HepG2 (cell line): ENCODE data around the gene COA1. TPM values are rescaled to one million over a fixed set of nuclear protein-coding genes. Genes with fewer than 3 reads are reported as not detected.

Experiments used
- ASH2L ChIP-seq: fragments of 300-600, 200-600 bp; sonication (generic); IDR thresholded peaks from 2 replicates; pipeline ENCODE4 v1.7.0; 2017; ENCODE audit warnings: low read depth, mild to moderate bottlenecking, moderate library complexity, mixed read lengths, low read length; ENCODE audit not compliant: insufficient read length
- ATF7 ChIP-seq, 2 experiments: fragments of 450-650 bp in 1 of 2; sonication (generic) in 1 of 2; formaldehyde crosslinking in 1 of 2; IDR thresholded peaks; 2 replicates each; pipeline versions ENCODE4 v1.4.0 to v1.6.1; 2016 to 2020; ENCODE audit warnings: antibody characterized with exemption in 1 of 2, mild to moderate bottlenecking in 1 of 2, missing genetic modification reagents in 1 of 2
- BHLHE40 ChIP-seq: IDR thresholded peaks from 2 replicates; pipeline ENCODE4 v1.6.1; 2011; ENCODE audit warnings: low read length, improper control_type of control experiment
- CEBPG ChIP-seq: IDR thresholded peaks from 2 replicates; pipeline ENCODE4 v1.6.1; 2016
- EZH2 ChIP-seq: conservative IDR thresholded peaks from 2 replicates; pipeline ENCODE4 v1.6.1; 2012; ENCODE audit warnings: mild to moderate bottlenecking, low read depth, low read length, moderate library complexity
- FOSL2 ChIP-seq: sonication (generic); formaldehyde crosslinking; IDR thresholded peaks from 2 replicates; pipeline ENCODE4 v1.4.0; 2020; ENCODE audit warnings: missing genetic modification reagents
- SAP130 ChIP-seq: IDR thresholded peaks from 2 replicates; pipeline ENCODE4 v1.6.1; 2016; ENCODE audit warnings: low read depth
- SIN3A ChIP-seq: IDR thresholded peaks from 2 replicates; pipeline ENCODE4 v1.6.1; 2011; ENCODE audit warnings: low read depth, mild to moderate bottlenecking, control low read depth, low read length, borderline replicate concordance
- SNAI1 ChIP-seq: sonication (generic); formaldehyde crosslinking; IDR thresholded peaks from 2 replicates; pipeline ENCODE4 v1.5.0; 2020; ENCODE audit warnings: mild to moderate bottlenecking, missing genetic modification reagents, borderline replicate concordance
- TEAD3 ChIP-seq: optimal IDR thresholded peaks from 2 replicates; pipeline ENCODE3; 2016; ENCODE audit warnings: borderline replicate concordance
- ZMYM4 ChIP-seq: sonication (generic); formaldehyde crosslinking; IDR thresholded peaks from 2 replicates; pipeline ENCODE4 v1.8.1; 2023; ENCODE audit warnings: mild to moderate bottlenecking, missing genetic modification reagents
- ZNF644 ChIP-seq: IDR thresholded peaks from 2 replicates; pipeline ENCODE4 v1.6.1; 2016; ENCODE audit warnings: low read depth
- ZNF883 ChIP-seq: sonication (generic); formaldehyde crosslinking; IDR thresholded peaks from 2 replicates; pipeline ENCODE4 v1.5.1; 2020; ENCODE audit warnings: mild to moderate bottlenecking, missing genetic modification reagents; ENCODE audit errors: not compliant biosample characterization
- polyA plus RNA-seq, 8 experiments: library from polyadenylated mRNA; depleted of rRNA in 3 of 8; stranded (reverse) in 7 of 8; unstranded in 1 of 8; fragments of >200 nt; fragmentation: Illumina TruSeq in 4 of 8; extraction: Trizol in 4 of 8; gene quantifications; 2 replicates each; pipeline versions ENCODE4 v1.2.1 to v1.2.3, GENCODE V29; 2011 to 2016; ENCODE audit warnings: low read depth in 4 of 8, missing spikeins in 1 of 8, mixed read lengths in 1 of 8; ENCODE audit not compliant: insufficient read depth in 1 of 8
- total RNA-seq, 5 experiments: library from RNA; depleted of rRNA; stranded (reverse); fragments of >200 nt; fragmentation: Illumina TruSeq; extraction: Trizol; gene quantifications; 2 replicates each; pipeline ENCODE4 v1.2.3, GENCODE V29; 2016; ENCODE audit warnings: low read depth in 1 of 5
- TF ChIP-seq, protein P1 (sequence below): IDR thresholded peaks from 2 replicates; pipeline ENCODE4 v1.6.1; 2012; ENCODE audit warnings: low read length, improper control_type of control experiment
- TF ChIP-seq, protein P2 (sequence below): sonication (generic); formaldehyde crosslinking; IDR thresholded peaks from 2 replicates; pipeline ENCODE4 v1.4.0; 2020; ENCODE audit warnings: missing genetic modification reagents
- TF ChIP-seq, protein P3 (sequence below): IDR thresholded peaks from 2 replicates; pipeline ENCODE4 v1.4.0; 2020; ENCODE audit warnings: mild to moderate bottlenecking, missing genetic modification reagents
- TF ChIP-seq, protein P4 (sequence below): IDR thresholded peaks from 2 replicates; pipeline ENCODE4 v1.6.1; 2018; ENCODE audit warnings: missing genetic modification reagents, mild to moderate bottlenecking, missing compliant biosample characterization
- TF ChIP-seq, protein P5 (sequence below): sonication (generic); formaldehyde crosslinking; IDR thresholded peaks from 2 replicates; pipeline ENCODE4 v1.4.0; 2020; ENCODE audit warnings: mild to moderate bottlenecking, low read depth, missing genetic modification reagents

The COA1 gene
- total and polyA plus RNA-seq, 2 of the 13 experiments (the other 11 are each of a cell fraction or from before 2014, with no cell fraction given), result 33.2 to 65.7 TPM

DNA sequence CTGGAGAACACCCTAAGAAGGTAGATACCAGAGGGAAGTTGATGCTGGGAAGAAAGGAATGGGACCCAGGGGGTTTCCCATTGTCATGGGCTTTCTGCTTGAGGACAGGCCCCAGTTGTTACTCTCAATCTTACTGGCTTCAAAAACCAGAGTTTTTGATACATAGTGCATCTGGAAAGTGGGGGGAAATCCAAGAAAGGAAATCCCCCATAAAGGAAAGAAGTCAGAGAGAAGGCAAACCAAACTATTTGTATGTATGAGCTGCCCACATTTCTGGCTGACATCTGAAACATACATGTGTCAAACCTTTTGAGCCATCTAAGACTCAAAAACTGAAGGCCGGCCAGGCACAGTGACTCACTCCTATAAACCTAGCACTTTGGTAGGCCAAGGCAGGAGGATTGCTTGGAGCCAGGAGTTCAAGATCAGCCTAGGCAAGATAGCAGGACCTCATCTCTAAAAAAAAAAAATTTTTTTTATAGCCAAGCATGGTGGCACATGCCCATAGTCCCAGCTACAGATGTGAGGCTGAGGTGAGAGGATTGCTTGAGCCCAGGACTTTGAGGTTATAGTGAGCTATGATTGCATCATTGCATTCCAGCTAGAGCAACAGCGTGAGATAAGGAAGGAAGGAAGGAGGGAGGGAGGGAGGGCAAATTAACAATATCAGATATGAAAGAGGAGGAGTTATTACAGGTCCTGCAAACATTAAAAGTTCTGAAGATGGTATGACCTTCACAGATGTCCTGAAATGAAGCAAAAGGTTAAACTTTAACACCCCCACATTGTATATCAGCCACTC lies 6.7 kb upstream of the COA1 start (continued):
- TF ChIP-seq, protein P1, sequence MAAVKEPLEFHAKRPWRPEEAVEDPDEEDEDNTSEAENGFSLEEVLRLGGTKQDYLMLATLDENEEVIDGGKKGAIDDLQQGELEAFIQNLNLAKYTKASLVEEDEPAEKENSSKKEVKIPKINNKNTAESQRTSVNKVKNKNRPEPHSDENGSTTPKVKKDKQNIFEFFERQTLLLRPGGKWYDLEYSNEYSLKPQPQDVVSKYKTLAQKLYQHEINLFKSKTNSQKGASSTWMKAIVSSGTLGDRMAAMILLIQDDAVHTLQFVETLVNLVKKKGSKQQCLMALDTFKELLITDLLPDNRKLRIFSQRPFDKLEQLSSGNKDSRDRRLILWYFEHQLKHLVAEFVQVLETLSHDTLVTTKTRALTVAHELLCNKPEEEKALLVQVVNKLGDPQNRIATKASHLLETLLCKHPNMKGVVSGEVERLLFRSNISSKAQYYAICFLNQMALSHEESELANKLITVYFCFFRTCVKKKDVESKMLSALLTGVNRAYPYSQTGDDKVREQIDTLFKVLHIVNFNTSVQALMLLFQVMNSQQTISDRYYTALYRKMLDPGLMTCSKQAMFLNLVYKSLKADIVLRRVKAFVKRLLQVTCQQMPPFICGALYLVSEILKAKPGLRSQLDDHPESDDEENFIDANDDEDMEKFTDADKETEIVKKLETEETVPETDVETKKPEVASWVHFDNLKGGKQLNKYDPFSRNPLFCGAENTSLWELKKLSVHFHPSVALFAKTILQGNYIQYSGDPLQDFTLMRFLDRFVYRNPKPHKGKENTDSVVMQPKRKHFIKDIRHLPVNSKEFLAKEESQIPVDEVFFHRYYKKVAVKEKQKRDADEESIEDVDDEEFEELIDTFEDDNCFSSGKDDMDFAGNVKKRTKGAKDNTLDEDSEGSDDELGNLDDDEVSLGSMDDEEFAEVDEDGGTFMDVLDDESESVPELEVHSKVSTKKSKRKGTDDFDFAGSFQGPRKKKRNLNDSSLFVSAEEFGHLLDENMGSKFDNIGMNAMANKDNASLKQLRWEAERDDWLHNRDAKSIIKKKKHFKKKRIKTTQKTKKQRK, result no peak
- TF ChIP-seq, protein P2, sequence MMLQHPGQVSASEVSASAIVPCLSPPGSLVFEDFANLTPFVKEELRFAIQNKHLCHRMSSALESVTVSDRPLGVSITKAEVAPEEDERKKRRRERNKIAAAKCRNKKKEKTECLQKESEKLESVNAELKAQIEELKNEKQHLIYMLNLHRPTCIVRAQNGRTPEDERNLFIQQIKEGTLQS, result peak; percentile 81
- TF ChIP-seq ZMYM4 (CRISPR knock-in tag) (peak; percentile 31; the same call in 1 of the 2 replicates), ZNF644 (peak; percentile 47), TEAD3 (peak; percentile 91), BHLHE40 (no peak), ASH2L (no peak), ATF7 (IDR thresholded peaks at IDR 0.05) (peak; percentile 43; the same call in 1 of the 2 replicates), ATF7 (CRISPR knock-in tag; IDR thresholded peaks at IDR 0.05) (no peak), ZNF883 (CRISPR knock-in tag) (no peak), SIN3A (no peak), SAP130 (peak; percentile 18; the same call in 1 of the 2 replicates), EZH2 (no peak), SNAI1 (no peak), FOSL2 (peak; percentile 23; the same call in 1 of the 2 replicates), CEBPG (CRISPR knock-in tag) (peak; percentile 93)
- TF ChIP-seq, protein P3, sequence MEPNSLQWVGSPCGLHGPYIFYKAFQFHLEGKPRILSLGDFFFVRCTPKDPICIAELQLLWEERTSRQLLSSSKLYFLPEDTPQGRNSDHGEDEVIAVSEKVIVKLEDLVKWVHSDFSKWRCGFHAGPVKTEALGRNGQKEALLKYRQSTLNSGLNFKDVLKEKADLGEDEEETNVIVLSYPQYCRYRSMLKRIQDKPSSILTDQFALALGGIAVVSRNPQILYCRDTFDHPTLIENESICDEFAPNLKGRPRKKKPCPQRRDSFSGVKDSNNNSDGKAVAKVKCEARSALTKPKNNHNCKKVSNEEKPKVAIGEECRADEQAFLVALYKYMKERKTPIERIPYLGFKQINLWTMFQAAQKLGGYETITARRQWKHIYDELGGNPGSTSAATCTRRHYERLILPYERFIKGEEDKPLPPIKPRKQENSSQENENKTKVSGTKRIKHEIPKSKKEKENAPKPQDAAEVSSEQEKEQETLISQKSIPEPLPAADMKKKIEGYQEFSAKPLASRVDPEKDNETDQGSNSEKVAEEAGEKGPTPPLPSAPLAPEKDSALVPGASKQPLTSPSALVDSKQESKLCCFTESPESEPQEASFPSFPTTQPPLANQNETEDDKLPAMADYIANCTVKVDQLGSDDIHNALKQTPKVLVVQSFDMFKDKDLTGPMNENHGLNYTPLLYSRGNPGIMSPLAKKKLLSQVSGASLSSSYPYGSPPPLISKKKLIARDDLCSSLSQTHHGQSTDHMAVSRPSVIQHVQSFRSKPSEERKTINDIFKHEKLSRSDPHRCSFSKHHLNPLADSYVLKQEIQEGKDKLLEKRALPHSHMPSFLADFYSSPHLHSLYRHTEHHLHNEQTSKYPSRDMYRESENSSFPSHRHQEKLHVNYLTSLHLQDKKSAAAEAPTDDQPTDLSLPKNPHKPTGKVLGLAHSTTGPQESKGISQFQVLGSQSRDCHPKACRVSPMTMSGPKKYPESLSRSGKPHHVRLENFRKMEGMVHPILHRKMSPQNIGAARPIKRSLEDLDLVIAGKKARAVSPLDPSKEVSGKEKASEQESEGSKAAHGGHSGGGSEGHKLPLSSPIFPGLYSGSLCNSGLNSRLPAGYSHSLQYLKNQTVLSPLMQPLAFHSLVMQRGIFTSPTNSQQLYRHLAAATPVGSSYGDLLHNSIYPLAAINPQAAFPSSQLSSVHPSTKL (CRISPR knock-in tag), result peak; percentile 22; the same call in 1 of the 2 replicates
- TF ChIP-seq, protein P4, sequence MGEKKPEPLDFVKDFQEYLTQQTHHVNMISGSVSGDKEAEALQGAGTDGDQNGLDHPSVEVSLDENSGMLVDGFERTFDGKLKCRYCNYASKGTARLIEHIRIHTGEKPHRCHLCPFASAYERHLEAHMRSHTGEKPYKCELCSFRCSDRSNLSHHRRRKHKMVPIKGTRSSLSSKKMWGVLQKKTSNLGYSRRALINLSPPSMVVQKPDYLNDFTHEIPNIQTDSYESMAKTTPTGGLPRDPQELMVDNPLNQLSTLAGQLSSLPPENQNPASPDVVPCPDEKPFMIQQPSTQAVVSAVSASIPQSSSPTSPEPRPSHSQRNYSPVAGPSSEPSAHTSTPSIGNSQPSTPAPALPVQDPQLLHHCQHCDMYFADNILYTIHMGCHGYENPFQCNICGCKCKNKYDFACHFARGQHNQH (CRISPR knock-in tag), result peak; percentile 26; the same call in 1 of the 2 replicates
- TF ChIP-seq, protein P5, sequence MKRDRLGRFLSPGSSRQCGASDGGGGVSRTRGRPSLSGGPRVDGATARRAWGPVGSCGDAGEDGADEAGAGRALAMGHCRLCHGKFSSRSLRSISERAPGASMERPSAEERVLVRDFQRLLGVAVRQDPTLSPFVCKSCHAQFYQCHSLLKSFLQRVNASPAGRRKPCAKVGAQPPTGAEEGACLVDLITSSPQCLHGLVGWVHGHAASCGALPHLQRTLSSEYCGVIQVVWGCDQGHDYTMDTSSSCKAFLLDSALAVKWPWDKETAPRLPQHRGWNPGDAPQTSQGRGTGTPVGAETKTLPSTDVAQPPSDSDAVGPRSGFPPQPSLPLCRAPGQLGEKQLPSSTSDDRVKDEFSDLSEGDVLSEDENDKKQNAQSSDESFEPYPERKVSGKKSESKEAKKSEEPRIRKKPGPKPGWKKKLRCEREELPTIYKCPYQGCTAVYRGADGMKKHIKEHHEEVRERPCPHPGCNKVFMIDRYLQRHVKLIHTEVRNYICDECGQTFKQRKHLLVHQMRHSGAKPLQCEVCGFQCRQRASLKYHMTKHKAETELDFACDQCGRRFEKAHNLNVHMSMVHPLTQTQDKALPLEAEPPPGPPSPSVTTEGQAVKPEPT, result no peak
